ENCODE results near the gene FEV. TPM values are rescaled to one million over a fixed set of nuclear protein-coding genes. Genes with fewer than 3 reads are reported as not detected.

The FEV gene
- total RNA-seq, 4 donors from 2014 or later, result not detected

- TF ChIP-seq POLR2A (IDR thresholded peaks at IDR 0.05) (no peak), CTCF (IDR thresholded peaks at IDR 0.05) (no peak)
- H3K4me3 ChIP-seq (ENCODE audit: low read depth, poor library complexity, severe bottlenecking), result no peak overlapping the region
- intact Hi-C loops (cut with DNase I; ENCODE audit: low total_unique reads), result no loop called here
- WGBS, 2 donors, result 47 to 52% methylated on average over 5 of the region's 5 CpGs
- DNase-seq (ENCODE audit: low spot score in 2 of 2), result peak in 1 of 2 donors; percentile 46
These were observed 20.8 kb downstream of the FEV start for GRCh38 chr2:218964041-218964771.

GRCh38 chr2:218963601-218964000, 21.4 kb downstream of the FEV start:
- intact Hi-C loops (cut with DNase I; ENCODE audit: low total_unique reads), result no loop called here
- no peak overlapping the region for H3K4me3 ChIP-seq (ENCODE audit: low read depth, poor library complexity, severe bottlenecking)
- no peak for DNase-seq (ENCODE audit: low spot score in 2 of 2)
- TF ChIP-seq CTCF (IDR thresholded peaks at IDR 0.05), result no peak
- no peak for TF ChIP-seq POLR2A (IDR thresholded peaks at IDR 0.05)
- 20 to 23% methylated on average over 5 of the region's 5 CpGs for WGBS, 2 donors

GRCh38 chr2:218962859-218963492, 22.0 kb downstream of the FEV start:
- peak; percentile 48 to 90 for DNase-seq (ENCODE audit: low spot score in 2 of 2)
- TF ChIP-seq CTCF (IDR thresholded peaks at IDR 0.05) (no peak), POLR2A (IDR thresholded peaks at IDR 0.05) (no peak)
- intact Hi-C loops (cut with DNase I; ENCODE audit: low total_unique reads), result no loop called here
- WGBS, 2 donors, result 1 to 3% methylated on average over 37 to 40 of the region's 42 CpGs
- no peak overlapping the region for H3K4me3 ChIP-seq (ENCODE audit: low read depth, poor library complexity, severe bottlenecking)

- H3K4me3 ChIP-seq (ENCODE audit: low read depth, poor library complexity, severe bottlenecking), result no peak overlapping the region
- intact Hi-C loops (cut with DNase I; ENCODE audit: low total_unique reads), result no loop called here
- WGBS, 2 donors, result 8 to 13% methylated on average over 33 to 34 of the region's 34 CpGs
- no peak for TF ChIP-seq CTCF (IDR thresholded peaks at IDR 0.05)
- no peak for TF ChIP-seq POLR2A (IDR thresholded peaks at IDR 0.05)
- DNase-seq (ENCODE audit: low spot score in 2 of 2), result peak in 1 of 2 donors; percentile 71
These were observed 23.1 kb downstream of the FEV start for GRCh38 chr2:218961651-218962570.

- no peak for DNase-seq (ENCODE audit: low spot score in 2 of 2)
- H3K4me3 ChIP-seq (ENCODE audit: low read depth, poor library complexity, severe bottlenecking), result no peak overlapping the region
- intact Hi-C loops (cut with DNase I; ENCODE audit: low total_unique reads), result no loop called here
- 4 to 7% methylated on average over 4 of the region's 4 CpGs for WGBS, 2 donors
- TF ChIP-seq POLR2A (IDR thresholded peaks at IDR 0.05) (no peak), CTCF (IDR thresholded peaks at IDR 0.05) (no peak)
These were observed 23.8 kb downstream of the FEV start for GRCh38 chr2:218961229-218961628.

Data from lower leg skin (tissue), 4 donors.